H1 (cell line): ENCODE measurements around the gene SNRK. TPM values are rescaled to one million over a fixed set of nuclear protein-coding genes. Genes with fewer than 3 reads are reported as not detected.

Source experiments
- CTCF ChIA-PET: fragments of 300-600 bp; sonication (Branson Sonifier 250); formaldehyde crosslinking; loops from one replicate; lab custom pipeline; 2021; ENCODE audit not compliant: partially characterized antibody; lab: Charles Lee
- POLR2A ChIA-PET: fragments of 300-600 bp; sonication (Branson Sonifier 250); formaldehyde crosslinking; loops from one replicate; lab custom pipeline; 2021; ENCODE audit warnings: inconsistent platforms; ENCODE audit not compliant: partially characterized antibody; lab: Charles Lee
- DNase-seq, 2 experiments: peaks; one replicate each; pipeline versions ENCODE4 v3.0.0 to v3.0.0-alpha.2; 2010 to 2022; ENCODE audit warnings: low spot score in 2 of 2, low read depth in 1 of 2, mixed read lengths in 1 of 2
- FAIRE-seq: peaks from 2 replicates; lab custom pipeline; 2011; peaks lifted over from hg19 to GRCh38; lab: Jason Lieb, UNC
- H2AFZ ChIP-seq: 2 replicates; pipeline ENCODE4 v1.8.1; 2012; ENCODE audit warnings: low read length, inconsistent platforms
- H2AK5ac ChIP-seq: 2 replicates; pipeline ENCODE4 v1.6.1; 2013; ENCODE audit warnings: low read depth, low read length
- H2BK120ac ChIP-seq: replicated peaks from 2 replicates; pipeline ENCODE3; 2013; ENCODE audit warnings: low read depth, low read length, inconsistent platforms
- H2BK12ac ChIP-seq: 2 replicates; pipeline ENCODE4 v1.6.1; 2013; ENCODE audit warnings: low read depth, low read length
- H2BK15ac ChIP-seq: 2 replicates; pipeline ENCODE4 v1.6.1; 2013; ENCODE audit warnings: low read length
- H2BK20ac ChIP-seq: 2 replicates; pipeline ENCODE4 v1.6.1; 2013; ENCODE audit warnings: low read length
- H2BK5ac ChIP-seq: 2 replicates; pipeline ENCODE4 v1.6.1; 2013; ENCODE audit warnings: low read depth, low read length
- H3K14ac ChIP-seq: 2 replicates; pipeline ENCODE4 v1.6.1; 2013; ENCODE audit warnings: inconsistent platforms; ENCODE audit not compliant: insufficient read length
- H3K18ac ChIP-seq: 2 replicates; pipeline ENCODE4 v1.6.1; 2013; ENCODE audit warnings: low read length; ENCODE audit errors: extremely low read depth
- H3K23ac ChIP-seq: 2 replicates; pipeline ENCODE4 v1.6.1; 2013; ENCODE audit warnings: inconsistent platforms; ENCODE audit not compliant: insufficient read length
- H3K23me2 ChIP-seq: 2 replicates; pipeline ENCODE4 v1.6.1; 2013; ENCODE audit warnings: low read depth, low read length
- H3K27ac ChIP-seq: 2 replicates; pipeline ENCODE4 v1.6.1; 2011; ENCODE audit warnings: low read depth, low read length, inconsistent platforms
- H3K27me3 ChIP-seq, 4 experiments: replicated peaks in 1 of 4; 1 replicate in 1 of 4; 2 replicates in 3 of 4; pipeline versions ENCODE4 v1.6.1 to v1.8.1; 2011 to 2013; ENCODE audit warnings: low read length in 3 of 4, mild to moderate bottlenecking in 3 of 4, inconsistent platforms in 2 of 4, mixed read lengths in 2 of 4, moderate library complexity in 1 of 4; ENCODE audit not compliant: control insufficient read depth in 3 of 4, insufficient read depth in 3 of 4; ENCODE audit errors: extremely low read depth in 1 of 4
- H3K36me3 ChIP-seq, 4 experiments: 2 replicates each; pipeline versions ENCODE4 v1.6.1 to v1.8.1; 2011 to 2013; ENCODE audit warnings: mild to moderate bottlenecking in 4 of 4, low read length in 3 of 4, moderate library complexity in 2 of 4, control low read depth in 1 of 4, inconsistent platforms in 1 of 4; ENCODE audit not compliant: insufficient read depth in 4 of 4, control insufficient read depth in 2 of 4
- H3K4ac ChIP-seq: replicated peaks from 2 replicates; pipeline ENCODE3; 2013; ENCODE audit warnings: low read length, low read depth, mixed read lengths, inconsistent platforms; ENCODE audit not compliant: insufficient read length
- H3K4me1 ChIP-seq, 4 experiments: replicated peaks in 1 of 4; 1 replicate in 1 of 4; 2 replicates in 3 of 4; pipeline versions ENCODE4 v1.6.1 to v1.8.1; 2011 to 2013; ENCODE audit warnings: low read length in 3 of 4, inconsistent platforms in 2 of 4, mixed read lengths in 1 of 4; ENCODE audit not compliant: insufficient read depth in 4 of 4, control insufficient read depth in 3 of 4
- H3K4me2 ChIP-seq, 2 experiments: 2 replicates each; pipeline versions ENCODE4 v1.6.1 to v1.8.1; 2011 to 2013; ENCODE audit warnings: low read depth in 2 of 2, low read length in 2 of 2, control low read depth in 1 of 2, inconsistent platforms in 1 of 2, mild to moderate bottlenecking in 1 of 2; ENCODE audit not compliant: insufficient read depth in 1 of 2
- H3K4me3 ChIP-seq, 4 experiments: fragments of 200-600, 300-600 bp in 1 of 4; sonication (generic), shearing (Covaris generic), sonication (Bioruptor Twin) in 1 of 4; 2 replicates each; pipeline versions ENCODE4 v1.5.1 to v1.8.1; 2011 to 2016; ENCODE audit warnings: low read length in 4 of 4, low read depth in 3 of 4, control low read depth in 2 of 4, inconsistent platforms in 2 of 4, mild to moderate bottlenecking in 2 of 4, mixed read lengths in 1 of 4, moderate library complexity in 1 of 4; ENCODE audit not compliant: insufficient read depth in 2 of 4; ENCODE audit errors: extremely low read depth in 1 of 4
- H3K56ac ChIP-seq: replicated peaks from 2 replicates; pipeline ENCODE3; 2013; ENCODE audit warnings: low read depth, mild to moderate bottlenecking, mixed read lengths, low read length, inconsistent platforms; ENCODE audit not compliant: insufficient read length
- H3K79me1 ChIP-seq: 2 replicates; pipeline ENCODE4 v1.6.1; 2013; ENCODE audit warnings: low read depth, low read length, control low read depth
- H3K79me2 ChIP-seq, 2 experiments: 2 replicates each; pipeline versions ENCODE4 v1.6.1 to v1.8.1; 2012 to 2013; ENCODE audit warnings: low read length in 2 of 2, mild to moderate bottlenecking in 2 of 2, inconsistent platforms in 1 of 2; ENCODE audit not compliant: insufficient read depth in 2 of 2, control insufficient read depth in 1 of 2
- H3K9ac ChIP-seq, 4 experiments: replicated peaks in 1 of 4; 1 replicate in 1 of 4; 2 replicates in 3 of 4; pipeline versions ENCODE4 v1.6.1 to v1.8.1; 2011 to 2013; ENCODE audit warnings: low read depth in 3 of 4, low read length in 3 of 4, control low read depth in 2 of 4, mild to moderate bottlenecking in 2 of 4, moderate library complexity in 2 of 4, inconsistent platforms in 1 of 4; ENCODE audit errors: extremely low read depth in 1 of 4
- H3K9me3 ChIP-seq, 2 experiments: 2 replicates each; pipeline versions ENCODE4 v1.6.1 to v1.8.1; 2012 to 2013; ENCODE audit warnings: mild to moderate bottlenecking in 2 of 2, moderate library complexity in 2 of 2, control low read depth in 1 of 2, inconsistent platforms in 1 of 2, low read depth in 1 of 2, low read length in 1 of 2, mixed read lengths in 1 of 2; ENCODE audit not compliant: insufficient read depth in 2 of 2
- H4K20me1 ChIP-seq, 2 experiments: replicated peaks in 1 of 2; 2 replicates each; pipeline versions ENCODE3 to v1.8.1; 2011 to 2013; ENCODE audit warnings: inconsistent platforms in 2 of 2, low read length in 2 of 2, mild to moderate bottlenecking in 1 of 2; ENCODE audit not compliant: insufficient read depth in 2 of 2, control insufficient read depth in 1 of 2
- H4K5ac ChIP-seq: 2 replicates; pipeline ENCODE4 v1.6.1; 2013; ENCODE audit warnings: low read length, low read depth, mixed read lengths, inconsistent platforms; ENCODE audit not compliant: insufficient read length
- H4K8ac ChIP-seq: 2 replicates; pipeline ENCODE4 v1.8.0; 2013; ENCODE audit warnings: mild to moderate bottlenecking, moderate library complexity, low read length, inconsistent platforms; ENCODE audit not compliant: insufficient read depth; ENCODE audit errors: extremely low read depth
- H4K91ac ChIP-seq: replicated peaks from 2 replicates; pipeline ENCODE3; 2013; ENCODE audit warnings: low read length, mixed read lengths, inconsistent platforms; ENCODE audit not compliant: insufficient read length
- BCL11A ChIP-seq, 2 experiments: IDR thresholded peaks; one replicate each; pipeline ENCODE4 v1.6.1; 2011; ENCODE audit warnings: low read depth in 2 of 2, low read length in 2 of 2, mild to moderate bottlenecking in 2 of 2
- CBX5 ChIP-seq: fragments of 300-800, 300-1000 bp; sonication (generic); IDR thresholded peaks from 2 replicates; pipeline ENCODE4 v1.7.1; 2016; ENCODE audit warnings: antibody characterized with exemption, low read length, low read depth
- CBX8 ChIP-seq: fragments of 300-800, 300-1000 bp; sonication (generic); IDR thresholded peaks from 2 replicates; pipeline ENCODE4 v1.7.1; 2016; ENCODE audit warnings: low read depth, low read length, borderline replicate concordance
- CREB1 ChIP-seq: IDR thresholded peaks from 2 replicates; pipeline ENCODE4 v1.6.1; 2012; ENCODE audit warnings: inconsistent platforms
- EZH2 ChIP-seq: fragments of 200-600 bp; sonication (generic); IDR thresholded peaks from 2 replicates; pipeline ENCODE4 v1.7.1; 2012; ENCODE audit warnings: low read depth, mild to moderate bottlenecking, moderate library complexity, low read length, inconsistent platforms; ENCODE audit not compliant: severe bottlenecking
- GABPA ChIP-seq: IDR thresholded peaks from 2 replicates; pipeline ENCODE4 v1.6.1; 2011; ENCODE audit warnings: mild to moderate bottlenecking, low read length, moderate library complexity, borderline replicate concordance; ENCODE audit not compliant: insufficient read depth
- JUND ChIP-seq: IDR thresholded peaks from 2 replicates; pipeline ENCODE4 v1.6.1; 2011; ENCODE audit warnings: mild to moderate bottlenecking, improper control_type of control experiment, low read length
- RAD21 ChIP-seq, 2 experiments: IDR thresholded peaks in 1 of 2; conservative IDR thresholded peaks in 1 of 2; 2 replicates each; pipeline ENCODE4 v1.6.1; 2011; ENCODE audit warnings: low read depth in 2 of 2, low read length in 2 of 2, improper control_type of control experiment in 1 of 2, inconsistent platforms in 1 of 2, mild to moderate bottlenecking in 1 of 2, moderate library complexity in 1 of 2
- RNF2 ChIP-seq: fragments of 200-900, 300-1000 bp; sonication (generic); IDR thresholded peaks from 2 replicates; pipeline ENCODE4 v1.7.1; 2016; ENCODE audit warnings: borderline replicate concordance, low read depth, mild to moderate bottlenecking, antibody characterized with exemption, low read length; ENCODE audit not compliant: poor library complexity, severe bottlenecking; ENCODE audit errors: missing control alignments
- SIX5 ChIP-seq: IDR thresholded peaks from 2 replicates; pipeline ENCODE4 v1.6.1; 2011; ENCODE audit warnings: mild to moderate bottlenecking, low read depth, low read length
- SP1 ChIP-seq: IDR thresholded peaks from 2 replicates; pipeline ENCODE4 v1.6.1; 2011; ENCODE audit warnings: low read depth, low read length
- WGBS, 2 experiments: shearing (Covaris generic) in 1 of 2; methylation state at CpG; one replicate each; pipeline versions ENCODE4 v1.1.6 to v1.1.7; 2013 to 2015; ENCODE audit warnings: low lambda C conversion rate in 2 of 2, mixed read lengths in 2 of 2, inconsistent platforms in 1 of 2, low coverage in 1 of 2, missing lambda C conversion rate in 1 of 2; ENCODE audit not compliant: insufficient replicate concordance in 2 of 2, insufficient coverage in 1 of 2, insufficient read length in 1 of 2; ENCODE audit errors: extremely low coverage in 1 of 2, missing lambda C conversion rate in 1 of 2; 5-methylcytosine and 5-hydroxymethylcytosine counted together
- polyA plus RNA-seq, 7 experiments: library from polyadenylated mRNA; depleted of rRNA in 3 of 7; stranded (reverse) in 5 of 7; unstranded in 2 of 7; fragments of >200 nt in 5 of 7; fragments of 200-250 nt in 2 of 7; gene quantifications; 1 replicate in 5 of 7; 2 replicates in 1 of 7; 4 replicates in 1 of 7; pipeline versions ENCODE4 v1.2.1 to v1.2.3, GENCODE V29; 2011 to 2013; ENCODE audit warnings: missing spikeins in 2 of 7, mixed read lengths in 2 of 7
- total RNA-seq: library from RNA; stranded (reverse); fragmentation: NEBNext Ultra II Directional; extraction: Animal tissue kit (Norgen Biotek cat#: 25700); gene quantifications from 2 replicates; pipeline ENCODE4 v1.2.1, GENCODE V29; 2021

The SNRK gene
- total and polyA plus RNA-seq, 2 of the 8 experiments (the other 6 are each of a cell fraction or from before 2014, with no cell fraction given): 4.4 to 11.7 TPM

- H3K18ac ChIP-seq: no peak overlapping the region
- no peak overlapping the region for H3K23ac ChIP-seq
- H4K91ac ChIP-seq: no peak overlapping the region
- 94% methylated on average over 12 of the region's 12 CpGs; no CpG with 5 or more reads in 1 of the 2 experiments for WGBS, 2 experiments
- no peak overlapping the region for H2BK120ac ChIP-seq
- H3K79me2 ChIP-seq: no peaks in the 10 kb centered on the region
- TF ChIP-seq BCL11A (IDR thresholded peaks at IDR 0.05; ENCODE audit: low read depth in 2 of 2, low read length in 2 of 2): no peak
- no peak for TF ChIP-seq EZH2
- TF ChIP-seq RAD21 (IDR thresholded peaks at IDR 0.05 in 1 of 2, conservative IDR thresholded peaks at IDR 0.05 in 1 of 2; ENCODE audit: low read depth in 2 of 2, low read length in 2 of 2): no peak
- no peak for TF ChIP-seq GABPA
- TF ChIP-seq JUND: no peak
- TF ChIP-seq CBX5: no peak
- no peak for TF ChIP-seq SIX5
- no peak for TF ChIP-seq CBX8
- TF ChIP-seq CREB1: no peak
- no peak for TF ChIP-seq RNF2
- TF ChIP-seq SP1: no peak
- TF ChIP-seq, all 59 proteins: peak for 0
- Histone ChIP-seq H3K23me2 (no peaks in the 10 kb centered on the region), H3K27ac (no peak overlapping the region), H2BK20ac (no peak overlapping the region), H3K56ac (no peak overlapping the region), H4K8ac (no peak overlapping the region; the same call in 1 of the 2 replicates), H3K9me3 (no peaks in the 10 kb centered on the region), H3K79me1 (peaks cover 3% of the 10 kb centered on the region; the same call in 1 of the 2 replicates), H4K5ac (no peak overlapping the region), H3K36me3 (peaks cover 0 to 5% (median 0%) of the 10 kb centered on the region in 4 experiments; a peak in 2 of 8 replicates), H2BK12ac (no peak overlapping the region), H3K4ac (no peak overlapping the region), H2BK15ac (no peak overlapping the region), H3K27me3 (peaks cover 0 to 4% (median 1%) of the 10 kb centered on the region in 4 experiments; a peak in 2 of 7 replicates), H3K14ac (no peak overlapping the region), H4K20me1 (peaks cover 0 to 3% of the 10 kb centered on the region in 2 experiments), H3K4me1 (peaks cover 0 to 9% (median 3%) of the 10 kb centered on the region in 4 experiments; a peak in 5 of 7 replicates), H3K4me2 (no peak overlapping the region), H3K9ac (no peak overlapping the region), H3K4me3 (no peak overlapping the region), H2AK5ac (no peak overlapping the region), H2BK5ac (no peak overlapping the region), H2AFZ (no peak overlapping the region)
- ChIA-PET POLR2A (no interaction called here), CTCF (no interaction called here)
- DNase-seq: no peak
- no peak for FAIRE-seq
Measured at GRCh38 chr3:43365601-43366305, 79.4 kb downstream of the SNRK start.
